Stimulated activated naive B cell treated with anti-CD40 and anti-IgM and Interleukin-4, amounts not matched to agents 10 μg/mL and 1 μg/mL and 100 μg/mL, for 72 hours (primary cell): Measurements from ENCODE around the gene TMEM50A.
A peak's percentile ranks its signal among the peaks of the same experiment; 100 is the strongest.
"Not testable (repeated sequence)": the region's sequence is repeated elsewhere in the genome, so short reads cannot be mapped to it uniquely, and the experiment has no call there.

Experiments
- ATAC-seq, 2 donors: fragments of 150-1000 bp; cut with Tn5 transposase; replicated peaks; 2 replicates each; pipeline ENCODE4 v1.10.0; 2021; ENCODE audit warnings: moderate library complexity in 1 of 2
- DNase-seq: peaks from one replicate; pipeline ENCODE4 v3.0.0; 2021
- H3K27ac Mint-ChIP-seq: one replicate; pipeline ENCODE4 v1.8.0; 2022; ENCODE audit warnings: mild to moderate bottlenecking, mixed read lengths
- H3K27me3 Mint-ChIP-seq, 2 donors: one replicate each; pipeline ENCODE4 v1.8.0; 2022; ENCODE audit warnings: mixed read lengths in 2 of 2
- H3K36me3 Mint-ChIP-seq, 2 donors: one replicate each; pipeline ENCODE4 v1.8.0; 2022; ENCODE audit warnings: mixed read lengths in 2 of 2, mild to moderate bottlenecking in 1 of 2
- H3K4me1 Mint-ChIP-seq, 2 donors: one replicate each; pipeline ENCODE4 v1.8.0; 2022; ENCODE audit warnings: mixed read lengths in 2 of 2, mild to moderate bottlenecking in 1 of 2
- H3K4me3 Mint-ChIP-seq, 2 donors: one replicate each; pipeline ENCODE4 v1.8.0; 2022; ENCODE audit warnings: mild to moderate bottlenecking in 2 of 2, mixed read lengths in 2 of 2, moderate library complexity in 1 of 2
- H3K9me3 Mint-ChIP-seq, 2 donors: one replicate each; pipeline ENCODE4 v1.8.0; 2022; ENCODE audit warnings: mixed read lengths in 2 of 2, mild to moderate bottlenecking in 1 of 2

Gene TMEM50A

DNA sequence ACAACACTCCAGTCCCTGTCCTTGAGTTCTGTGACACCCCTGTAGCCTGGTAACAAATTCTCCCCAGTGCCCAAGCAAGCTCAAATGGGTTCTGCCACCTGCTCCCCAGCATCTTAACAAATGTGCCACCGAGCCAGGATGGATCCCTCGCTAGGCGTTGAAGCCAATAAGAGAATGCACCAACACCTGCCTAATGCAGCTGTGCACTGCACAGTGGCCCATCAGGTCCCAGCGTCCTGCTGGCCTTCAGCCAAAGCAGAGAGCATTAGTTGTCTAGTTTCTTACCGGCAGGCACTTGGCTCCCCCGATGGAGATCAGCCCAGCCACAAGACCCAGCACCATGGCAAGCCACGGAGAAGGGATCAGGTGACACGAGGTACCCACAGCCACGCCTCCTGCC lies 50.6 kb downstream of the TMEM50A start:
- not testable (repeated sequence) for H3K27ac Mint-ChIP-seq, H3K27me3 Mint-ChIP-seq, DNase-seq, H3K4me3 Mint-ChIP-seq, ATAC-seq, H3K4me1 Mint-ChIP-seq, H3K36me3 Mint-ChIP-seq, H3K9me3 Mint-ChIP-seq

DNA sequence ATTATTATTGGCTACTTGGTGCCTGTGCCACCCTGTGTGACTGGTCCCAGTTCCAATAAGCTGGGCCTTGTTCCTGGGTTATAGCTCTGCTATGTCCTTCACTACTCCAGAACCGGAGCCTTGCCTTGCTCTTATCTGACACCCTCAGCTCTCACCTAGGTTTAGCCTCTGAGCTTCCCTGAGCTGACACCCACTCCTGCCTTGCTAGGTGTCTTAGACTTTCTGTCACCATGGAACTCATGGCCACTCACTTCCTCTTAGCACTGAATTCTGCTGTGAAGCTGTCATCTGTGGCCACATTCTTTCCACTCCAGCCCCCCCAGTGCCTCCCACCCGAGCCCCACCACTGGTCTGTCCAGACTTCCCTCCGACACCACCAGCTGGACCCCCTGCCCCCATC lies 51.6 kb downstream of the TMEM50A start:
- not testable (repeated sequence) for H3K27me3 Mint-ChIP-seq, H3K9me3 Mint-ChIP-seq, H3K27ac Mint-ChIP-seq, H3K4me1 Mint-ChIP-seq, H3K36me3 Mint-ChIP-seq, DNase-seq, H3K4me3 Mint-ChIP-seq
- ATAC-seq: peak; percentile 57 to 72

DNA sequence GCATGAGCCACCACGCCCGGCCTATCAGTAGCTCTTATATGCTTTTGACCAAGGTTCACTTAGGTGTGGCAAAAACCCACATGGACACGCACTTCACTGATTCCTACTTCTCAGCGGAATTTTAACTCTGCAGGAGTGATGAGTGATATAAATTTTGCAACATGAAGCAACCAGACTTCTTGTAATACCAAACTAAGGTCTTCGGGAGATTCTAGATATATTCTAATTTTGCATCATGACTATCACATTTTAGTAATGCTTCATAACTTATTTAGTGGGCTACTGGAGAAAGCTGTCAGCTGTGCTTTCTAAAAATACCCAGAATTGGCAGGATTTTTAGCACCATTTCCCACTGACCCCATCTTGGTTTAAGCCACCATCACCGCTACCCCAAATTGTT lies 54.7 kb downstream of the TMEM50A start:
- no peak overlapping the region for H3K4me3 Mint-ChIP-seq
- no peaks in the 10 kb centered on the region for H3K9me3 Mint-ChIP-seq
- ATAC-seq (no peak), DNase-seq (no peak)
- H3K27me3 Mint-ChIP-seq: peaks cover 0 to 6% of the 10 kb centered on the region in 2 donors
- H3K36me3 Mint-ChIP-seq: peaks cover 0 to 2% of the 10 kb centered on the region in 2 donors
- peaks cover 5 to 13% of the 10 kb centered on the region in 2 donors for H3K4me1 Mint-ChIP-seq
- no peak overlapping the region for H3K27ac Mint-ChIP-seq

DNA sequence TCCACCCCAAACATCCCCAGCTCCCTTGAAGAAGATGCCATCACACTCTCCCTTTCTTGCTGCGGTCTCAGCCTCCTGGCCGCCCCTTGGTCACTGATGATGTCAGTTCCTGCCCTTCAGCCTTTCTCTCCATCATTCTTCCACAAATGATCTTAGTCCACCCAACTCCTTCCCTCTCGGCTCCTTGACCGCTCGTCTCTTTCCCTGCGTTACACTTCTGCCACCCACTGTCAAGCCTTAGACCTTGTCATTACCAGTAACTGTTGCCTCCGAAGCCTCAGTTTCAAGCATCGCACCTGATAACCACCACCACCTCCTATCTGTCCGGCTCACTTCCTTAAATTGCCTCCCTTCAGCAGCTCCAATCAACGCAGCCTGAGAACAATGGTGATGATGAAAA lies 59.4 kb downstream of the TMEM50A start:
- DNase-seq, H3K9me3 Mint-ChIP-seq, H3K4me3 Mint-ChIP-seq, H3K36me3 Mint-ChIP-seq, H3K27ac Mint-ChIP-seq, H3K4me1 Mint-ChIP-seq: not testable (repeated sequence)
- peaks cover 3 to 14% of the 10 kb centered on the region in 2 donors for H3K27me3 Mint-ChIP-seq
- ATAC-seq: peak; percentile 42 to 69

DNA sequence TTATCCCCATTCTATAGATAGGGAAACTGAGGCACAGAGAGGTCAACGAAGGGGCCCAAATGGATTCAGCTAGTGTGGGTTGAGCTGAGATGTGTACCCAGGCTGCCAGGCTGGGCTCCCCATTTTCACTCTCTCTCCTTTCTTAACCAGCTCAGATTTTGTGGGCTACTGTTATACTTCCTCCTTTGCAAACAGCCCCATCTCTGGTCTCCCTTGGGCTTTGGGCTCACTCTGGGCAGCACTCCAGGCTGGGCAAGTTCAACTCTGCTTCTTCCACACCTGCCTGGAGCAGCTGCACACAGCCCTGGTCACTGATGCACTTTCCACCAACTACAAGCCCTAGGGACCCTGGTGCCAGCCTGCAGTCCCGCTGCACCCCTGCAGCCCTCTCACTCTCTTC lies 59.9 kb downstream of the TMEM50A start:
- H3K27ac Mint-ChIP-seq, H3K9me3 Mint-ChIP-seq, H3K4me3 Mint-ChIP-seq, DNase-seq, H3K4me1 Mint-ChIP-seq, H3K36me3 Mint-ChIP-seq: not testable (repeated sequence)
- H3K27me3 Mint-ChIP-seq: peaks cover 8 to 18% of the 10 kb centered on the region in 2 donors
- peak; percentile 73 to 88 for ATAC-seq

DNA sequence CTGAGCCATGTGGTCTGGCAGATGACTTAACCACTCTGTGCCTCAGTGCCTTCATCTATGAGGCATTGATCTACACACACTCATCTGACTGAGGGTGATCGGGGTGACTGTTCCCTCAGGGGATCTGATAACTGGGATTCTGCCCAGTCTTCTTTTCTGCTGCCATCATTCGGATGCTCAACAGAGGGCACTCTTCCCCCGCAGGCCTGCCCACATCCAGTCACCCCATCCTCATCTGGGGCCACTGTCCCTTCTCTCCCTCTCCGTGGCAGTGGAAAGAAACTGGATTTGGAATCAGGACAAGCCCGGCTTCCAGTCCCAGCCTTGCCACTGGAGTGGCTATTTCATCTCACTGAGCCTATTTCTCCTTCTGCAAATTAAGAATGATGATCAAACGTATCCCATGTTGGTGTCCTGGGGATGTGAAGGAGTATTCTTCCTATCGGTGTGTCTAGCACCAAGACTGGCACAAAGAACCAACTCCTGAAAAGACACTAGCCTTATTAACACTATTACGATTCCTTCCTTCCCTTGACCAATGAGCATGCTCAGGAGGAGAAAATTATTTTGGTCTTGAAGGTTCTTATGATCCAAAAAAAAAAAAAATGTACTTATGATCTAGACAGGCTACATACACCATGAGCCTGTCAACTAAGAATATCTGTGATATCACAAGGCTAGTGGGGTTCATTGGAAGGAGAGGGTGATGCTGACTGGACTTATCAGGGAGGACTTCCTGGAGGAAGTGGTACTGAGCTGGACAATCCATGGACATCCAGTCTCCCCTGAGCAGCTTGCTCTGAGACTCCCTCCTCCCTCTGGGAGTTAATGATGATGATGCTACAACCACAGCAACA lies 65.0 kb downstream of the TMEM50A start:
- H3K4me1 Mint-ChIP-seq, H3K9me3 Mint-ChIP-seq, DNase-seq, H3K4me3 Mint-ChIP-seq, H3K36me3 Mint-ChIP-seq, H3K27ac Mint-ChIP-seq: not testable (repeated sequence)
- peak; percentile 39 to 66 for ATAC-seq
- peaks cover 11 to 16% of the 10 kb centered on the region in 2 donors for H3K27me3 Mint-ChIP-seq

DNA sequence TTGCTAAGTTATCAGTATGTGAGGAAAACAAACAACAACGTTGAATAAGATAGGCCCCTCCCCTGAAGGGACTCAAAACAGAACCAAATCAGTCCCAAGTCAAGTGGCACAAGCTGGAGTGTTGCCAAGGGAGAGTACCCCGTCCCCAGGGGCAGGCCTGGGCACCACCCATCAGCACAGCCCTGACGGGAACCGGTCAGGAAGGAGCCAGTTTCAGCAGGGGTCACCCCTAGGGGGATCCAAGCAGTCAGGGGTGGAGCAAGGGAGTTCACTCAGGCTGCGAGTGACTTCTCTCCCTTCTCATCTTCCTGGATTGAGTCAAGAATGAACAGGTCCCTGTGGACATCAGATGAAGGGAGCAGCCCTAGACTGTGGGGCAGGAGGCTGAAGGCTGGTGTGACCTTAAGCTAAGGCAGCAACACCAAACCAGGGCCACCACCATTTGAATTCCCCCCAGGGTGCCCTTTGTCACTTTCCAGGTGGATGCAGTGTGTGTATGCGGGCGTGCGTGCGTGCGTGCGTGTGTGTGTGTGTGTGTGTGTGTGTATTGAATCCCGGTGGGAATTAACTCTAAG lies 67.7 kb downstream of the TMEM50A start:
- not testable (repeated sequence) for H3K36me3 Mint-ChIP-seq, H3K4me1 Mint-ChIP-seq, H3K4me3 Mint-ChIP-seq, H3K9me3 Mint-ChIP-seq
- H3K27me3 Mint-ChIP-seq: peaks cover 11 to 16% of the 10 kb centered on the region in 2 donors
- H3K27ac Mint-ChIP-seq: peak overlapping the region; percentile 37
- ATAC-seq: peak; percentile 75 to 87
- DNase-seq: peak; percentile 35

DNA sequence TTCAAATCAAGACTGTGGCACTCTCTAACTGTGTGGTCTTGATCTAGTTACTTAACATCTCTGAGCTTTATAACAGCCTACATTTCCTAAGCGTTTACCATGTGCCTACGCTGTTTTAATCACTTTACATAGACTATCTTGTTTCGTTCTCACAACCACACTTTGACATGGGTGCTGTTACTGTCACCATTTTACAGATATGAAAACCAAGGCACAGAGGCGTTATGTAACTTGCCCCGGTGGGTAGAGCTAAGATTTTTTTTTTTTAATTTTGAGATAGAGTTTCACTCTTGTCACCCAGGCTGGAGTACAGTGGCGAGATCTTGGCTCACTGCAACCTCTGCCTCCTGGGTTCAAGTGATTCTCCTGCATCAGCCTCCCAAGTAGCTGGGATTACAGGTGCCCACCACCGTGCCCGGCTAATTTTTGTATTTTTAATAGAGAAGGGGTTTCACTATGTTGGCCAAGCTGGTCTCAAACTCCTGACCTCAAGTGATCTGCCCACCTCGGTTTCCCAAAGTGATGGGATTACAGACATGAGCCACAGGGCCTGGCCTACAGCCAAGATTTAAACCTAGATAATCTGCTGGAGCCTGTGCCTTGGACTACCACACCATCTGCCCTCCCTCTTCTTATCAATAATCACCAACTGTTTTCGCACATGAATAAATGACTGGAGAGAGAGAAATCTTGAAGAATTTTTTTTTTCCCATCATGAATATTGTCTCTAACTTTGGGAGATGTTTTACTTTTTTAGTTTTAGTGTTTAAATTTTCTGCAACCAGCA lies 71.7 kb downstream of the TMEM50A start:
- DNase-seq, H3K4me1 Mint-ChIP-seq, ATAC-seq, H3K9me3 Mint-ChIP-seq, H3K4me3 Mint-ChIP-seq, H3K36me3 Mint-ChIP-seq, H3K27ac Mint-ChIP-seq, H3K27me3 Mint-ChIP-seq: not testable (repeated sequence)
